AG09309 (cell line): ENCODE results near the gene GREB1.

Source experiments
- DNase-seq: peaks from one replicate; pipeline ENCODE4 v3.0.0-alpha.2; 2010; ENCODE audit warnings: low read depth
- H3K4me3 ChIP-seq: 2 replicates; pipeline ENCODE4 v1.5.1; 2011; ENCODE audit warnings: mild to moderate bottlenecking, low read depth, low read length, moderate library complexity; ENCODE audit not compliant: control insufficient read depth
- TF ChIP-seq, protein P1 (sequence below): IDR thresholded peaks from 2 replicates; pipeline ENCODE4 v1.5.1; 2011; ENCODE audit warnings: mild to moderate bottlenecking, low read depth, low read length, inconsistent platforms; ENCODE audit not compliant: insufficient read depth, control insufficient read depth; ENCODE audit errors: missing control alignments

GREB1 gene

GRCh38 chr2:11535899-11536344 lies 2.1 kb downstream of the GREB1 start:
- H3K4me3 ChIP-seq, result no peak overlapping the region
- TF ChIP-seq, protein P1, sequence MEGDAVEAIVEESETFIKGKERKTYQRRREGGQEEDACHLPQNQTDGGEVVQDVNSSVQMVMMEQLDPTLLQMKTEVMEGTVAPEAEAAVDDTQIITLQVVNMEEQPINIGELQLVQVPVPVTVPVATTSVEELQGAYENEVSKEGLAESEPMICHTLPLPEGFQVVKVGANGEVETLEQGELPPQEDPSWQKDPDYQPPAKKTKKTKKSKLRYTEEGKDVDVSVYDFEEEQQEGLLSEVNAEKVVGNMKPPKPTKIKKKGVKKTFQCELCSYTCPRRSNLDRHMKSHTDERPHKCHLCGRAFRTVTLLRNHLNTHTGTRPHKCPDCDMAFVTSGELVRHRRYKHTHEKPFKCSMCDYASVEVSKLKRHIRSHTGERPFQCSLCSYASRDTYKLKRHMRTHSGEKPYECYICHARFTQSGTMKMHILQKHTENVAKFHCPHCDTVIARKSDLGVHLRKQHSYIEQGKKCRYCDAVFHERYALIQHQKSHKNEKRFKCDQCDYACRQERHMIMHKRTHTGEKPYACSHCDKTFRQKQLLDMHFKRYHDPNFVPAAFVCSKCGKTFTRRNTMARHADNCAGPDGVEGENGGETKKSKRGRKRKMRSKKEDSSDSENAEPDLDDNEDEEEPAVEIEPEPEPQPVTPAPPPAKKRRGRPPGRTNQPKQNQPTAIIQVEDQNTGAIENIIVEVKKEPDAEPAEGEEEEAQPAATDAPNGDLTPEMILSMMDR, result no peak
- DNase-seq, result no peak

- H3K4me3 ChIP-seq, result no peak overlapping the region
- TF ChIP-seq, protein P1, result no peak
- DNase-seq, result no peak
Measured at GRCh38 chr2:11537951-11538350, 4.1 kb downstream of the GREB1 start.

DNA sequence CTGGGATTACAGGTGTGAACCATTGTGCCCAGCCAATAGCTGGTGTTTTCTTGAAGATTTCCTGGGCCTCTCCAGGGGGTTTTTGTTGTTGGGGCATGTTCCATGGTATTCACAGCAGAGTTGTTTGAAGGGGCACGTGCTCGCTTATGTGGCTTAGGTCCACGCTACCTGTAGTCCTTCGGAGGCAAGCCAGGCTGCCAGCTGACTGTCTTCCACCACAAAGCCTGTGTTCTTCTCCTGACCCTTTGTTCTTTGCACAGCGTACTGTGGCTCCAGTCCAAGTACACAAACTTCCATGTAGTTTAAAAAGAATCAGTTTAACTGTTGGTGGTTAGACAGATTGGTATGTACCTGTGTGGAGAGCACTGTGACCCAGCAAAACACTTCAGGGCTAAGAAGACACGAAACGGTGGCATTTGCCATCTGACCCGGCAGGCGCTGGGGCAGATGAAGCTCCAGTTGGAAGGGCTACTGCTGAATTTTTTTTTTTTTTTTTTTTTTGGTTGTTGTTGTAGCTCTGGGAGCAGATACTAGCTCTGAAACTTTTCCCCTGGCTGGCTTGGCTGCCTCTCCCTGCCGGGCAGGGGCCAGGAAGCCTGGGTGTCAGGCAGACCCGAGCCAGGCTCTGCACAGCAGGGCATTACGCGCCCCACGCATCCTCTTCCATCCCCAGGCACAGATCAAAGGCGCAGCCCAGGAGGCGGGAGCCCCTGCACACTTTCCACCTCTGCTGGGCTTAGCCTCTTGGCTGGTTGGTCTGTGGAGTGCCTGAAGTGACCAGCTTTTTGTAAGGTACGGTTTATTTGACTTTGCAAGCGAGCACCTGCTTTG lies 5.7 kb downstream of the GREB1 start:
- DNase-seq, result no peak
- no peak overlapping the region for H3K4me3 ChIP-seq

GRCh38 chr2:11540148-11540995 lies 6.5 kb downstream of the GREB1 start:
- H3K4me3 ChIP-seq, result no peak overlapping the region
- no peak for DNase-seq
- TF ChIP-seq, protein P1, result no peak

More for the DNA sequence above, 5.7 kb downstream of the GREB1 start:
- TF ChIP-seq, protein P1, result no peak

- no peak for DNase-seq
- H3K4me3 ChIP-seq, result no peak overlapping the region
- TF ChIP-seq, protein P1, result no peak
Measured at GRCh38 chr2:11540996-11541692, 7.3 kb downstream of the GREB1 start.

DNA sequence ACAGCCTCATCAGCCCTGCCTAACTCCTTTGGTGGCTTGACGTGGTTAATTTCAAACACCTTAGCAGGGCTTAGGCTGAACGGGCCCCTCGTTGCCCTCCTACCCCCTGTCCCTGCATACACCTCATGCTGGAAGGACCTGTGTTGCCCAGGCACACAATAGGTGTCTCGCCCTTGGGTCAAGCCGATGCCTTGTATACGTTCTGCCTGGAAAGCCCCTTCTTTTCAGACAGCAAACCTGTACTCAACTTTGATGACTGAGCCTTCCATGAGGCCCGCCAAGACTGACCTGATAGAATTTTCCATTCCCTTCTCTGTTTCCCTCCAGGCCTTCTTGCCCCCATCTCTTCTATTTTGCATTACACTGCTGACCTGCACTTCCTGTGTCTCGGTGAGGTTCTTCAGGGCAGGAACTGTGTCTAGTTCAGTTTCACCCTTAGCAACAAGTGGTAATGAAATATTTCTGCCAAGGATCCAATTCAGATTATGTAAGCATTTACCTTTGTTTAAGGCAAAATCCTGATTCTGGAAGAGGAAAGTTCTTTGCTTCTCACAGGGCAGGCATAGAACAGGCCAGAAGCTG lies 7.9 kb downstream of the GREB1 start:
- TF ChIP-seq, protein P1, result no peak
- no peak for DNase-seq
- no peak overlapping the region for H3K4me3 ChIP-seq
